ENCODE results near the gene GHRH. TPM values are rescaled to one million over a fixed set of nuclear protein-coding genes. Genes with fewer than 3 reads are reported as not detected.

GHRH gene
- total RNA-seq, 2 experiments from 2014 or later = not detected

- no peak for TF ChIP-seq CTCF (IDR thresholded peaks at IDR 0.05)
- Histone ChIP-seq H3K27ac (ENCODE audit: low read depth in 1 of 2, low read length in 2 of 2) (no peak overlapping the region), H3K9me3 (ENCODE audit: control insufficient read depth in 1 of 2, insufficient read depth in 1 of 2, low read length in 2 of 2) (no peaks in the 10 kb centered on the region), H3K4me1 (ENCODE audit: insufficient read depth, low read length) (no peaks in the 10 kb centered on the region), H3K27me3 (ENCODE audit: control insufficient read depth in 1 of 2, insufficient read depth in 2 of 2, low read length in 2 of 2) (no peaks in the 10 kb centered on the region), H3K4me3 (ENCODE audit: low read length) (no peak overlapping the region), H3K36me3 (ENCODE audit: insufficient read depth, low read length) (peaks cover 97% of the 10 kb centered on the region)
- Mint-ChIP-seq H3K4me3 (no peak overlapping the region), H3K27ac (no peak overlapping the region), H3K36me3 (ENCODE audit: low read depth) (peaks cover 80% of the 10 kb centered on the region), H3K9me3 (no peaks in the 10 kb centered on the region), H3K4me1 (ENCODE audit: low read depth) (no peaks in the 10 kb centered on the region), H3K27me3 (no peaks in the 10 kb centered on the region)
- POLR2A ChIA-PET = no interaction called here
- DNase-seq = no peak
- CTCF ChIA-PET = interaction anchor here (1.0 kb wide), 1 partner anchor 13 kb away, joined by 6 read pairs; no protein-coding TSS in a partner anchor
- ATAC-seq (ENCODE audit: poor library complexity) = no peak
- intact Hi-C loops (cut with DNase I, micrococcal nuclease) = no loop called here
These were observed 51.8 kb downstream of the GHRH start for GRCh38 chr20:37209661-37210314.

GRCh38 chr20:37209193-37209592 is 52.4 kb downstream of the GHRH start:
- POLR2A ChIA-PET = no interaction called here
- intact Hi-C loops (cut with DNase I, micrococcal nuclease) = no loop called here
- no peaks in the 10 kb centered on the region for H3K27me3 ChIP-seq (ENCODE audit: control insufficient read depth in 1 of 2, insufficient read depth in 2 of 2, low read length in 2 of 2)
- no peak for TF ChIP-seq CTCF (IDR thresholded peaks at IDR 0.05)
- Mint-ChIP-seq H3K9me3 (no peaks in the 10 kb centered on the region), H3K27me3 (no peaks in the 10 kb centered on the region), H3K4me3 (no peak overlapping the region), H3K27ac (no peak overlapping the region), H3K4me1 (ENCODE audit: low read depth) (no peaks in the 10 kb centered on the region), H3K36me3 (ENCODE audit: low read depth) (peaks cover 80% of the 10 kb centered on the region)
- no peak for ATAC-seq (ENCODE audit: poor library complexity)
- CTCF ChIA-PET = no interaction called here
- peaks cover 97% of the 10 kb centered on the region for H3K36me3 ChIP-seq (ENCODE audit: insufficient read depth, low read length)
- no peak overlapping the region for H3K4me3 ChIP-seq (ENCODE audit: low read length)
- H3K9me3 ChIP-seq (ENCODE audit: control insufficient read depth in 1 of 2, insufficient read depth in 1 of 2, low read length in 2 of 2) = no peaks in the 10 kb centered on the region
- H3K27ac ChIP-seq (ENCODE audit: low read depth in 1 of 2, low read length in 2 of 2) = no peak overlapping the region
- H3K4me1 ChIP-seq (ENCODE audit: insufficient read depth, low read length) = no peaks in the 10 kb centered on the region
- DNase-seq = no peak

GRCh38 chr20:37207171-37207570 is 54.4 kb downstream of the GHRH start:
- peaks cover 79% of the 10 kb centered on the region for H3K36me3 Mint-ChIP-seq (ENCODE audit: low read depth)
- CTCF ChIA-PET = no interaction called here
- no peak overlapping the region for H3K27ac ChIP-seq (ENCODE audit: low read depth in 1 of 2, low read length in 2 of 2)

More at GRCh38 chr20:37207171-37207570, 54.4 kb downstream of the GHRH start:
- POLR2A ChIA-PET = no interaction called here
- intact Hi-C loops (cut with DNase I, micrococcal nuclease) = no loop called here
- DNase-seq = no peak
- Histone ChIP-seq H3K27me3 (ENCODE audit: control insufficient read depth in 1 of 2, insufficient read depth in 2 of 2, low read length in 2 of 2) (no peaks in the 10 kb centered on the region), H3K9me3 (ENCODE audit: control insufficient read depth in 1 of 2, insufficient read depth in 1 of 2, low read length in 2 of 2) (no peaks in the 10 kb centered on the region), H3K4me1 (ENCODE audit: insufficient read depth, low read length) (no peaks in the 10 kb centered on the region), H3K36me3 (ENCODE audit: insufficient read depth, low read length) (peaks cover 97% of the 10 kb centered on the region), H3K4me3 (ENCODE audit: low read length) (no peak overlapping the region)
- Mint-ChIP-seq H3K9me3 (no peaks in the 10 kb centered on the region), H3K4me3 (no peak overlapping the region), H3K4me1 (ENCODE audit: low read depth) (peaks cover 3% of the 10 kb centered on the region), H3K27ac (no peak overlapping the region), H3K27me3 (no peaks in the 10 kb centered on the region)
- TF ChIP-seq CTCF (IDR thresholded peaks at IDR 0.05) = no peak
- ATAC-seq (ENCODE audit: poor library complexity) = no peak

Measured in CD4-positive, alpha-beta T cell (primary cell).